HCT116 (cell line): ENCODE data around the gene CCDC17. TPM values are rescaled to one million over a fixed set of nuclear protein-coding genes. Genes with fewer than 3 reads are reported as not detected.

Experiments used
- ATAC-seq: fragments of 200-7000 bp; cut with Tn5 transposase; 2 replicates; pipeline ENCODE4 v1.9.1; 2020; ENCODE audit warnings: mild to moderate bottlenecking, moderate library complexity
- BruUV-seq: library from RNA; stranded (reverse); fragments of 400-500 nt; replicated peaks from 2 replicates; lab custom pipeline; 2021; lab: Mats Ljungman, UMichigan
- CTCF ChIA-PET: fragments of 300-600 bp; sonication (Branson Sonifier 250); formaldehyde crosslinking; loops from one replicate; lab custom pipeline; 2021; ENCODE audit warnings: antibody characterized with exemption; lab: Charles Lee
- POLR2A ChIA-PET: fragments of 300-600, 350-600 bp; sonication (Branson Sonifier 250); formaldehyde crosslinking; loops from one replicate; lab custom pipeline; 2021; ENCODE audit warnings: antibody characterized with exemption; lab: Charles Lee
- RAD21 ChIA-PET, 2 experiments: fragments of 300-600 bp; sonication (Branson Sonifier 250); formaldehyde crosslinking; loops; one replicate each; lab custom pipeline; 2023; ENCODE audit warnings: low total read pairs in 2 of 2; ENCODE audit not compliant: uncharacterized antibody in 2 of 2, unreplicated experiment in 2 of 2, low non-redundant PET in 1 of 2; lab: Charles Lee
- DNase-seq: peaks from one replicate; pipeline ENCODE4 v3.0.0-alpha.2; 2010; ENCODE audit warnings: low read depth, low spot score
- H2AFZ ChIP-seq: fragments of 200-600 bp; shearing (Covaris generic), sonication (generic); 2 replicates; pipeline ENCODE4 v1.6.1; 2017; ENCODE audit warnings: low read depth, mixed run types, mixed read lengths, antibody characterized with exemption, low read length; ENCODE audit not compliant: poor library complexity, severe bottlenecking
- H3K27ac ChIP-seq: 2 replicates; pipeline ENCODE4 v1.5.1; 2012; ENCODE audit warnings: low read depth, low read length
- H3K27me3 ChIP-seq: fragments of 200-600 bp; sonication (generic); 2 replicates; pipeline ENCODE4 v1.6.1; 2016; ENCODE audit warnings: mixed run types, low read length, mixed read lengths; ENCODE audit not compliant: insufficient read depth
- H3K36me3 ChIP-seq, 2 experiments: fragments of 200-500 bp in 1 of 2; fragments of 200-600 bp in 1 of 2; sonication (Bioruptor generic) in 1 of 2; sonication (generic) in 1 of 2; 2 replicates each; pipeline versions ENCODE4 v1.5.1 to v1.6.1; 2014 to 2016; ENCODE audit warnings: low read length in 2 of 2, inconsistent platforms in 1 of 2, mixed read lengths in 1 of 2, mixed run types in 1 of 2; ENCODE audit not compliant: insufficient read depth in 2 of 2, control insufficient read depth in 1 of 2
- H3K4me1 ChIP-seq, 2 experiments: fragments of 200-600 bp in 1 of 2; sonication (generic) in 1 of 2; 2 replicates each; pipeline versions ENCODE4 v1.5.1 to v1.6.1; 2012 to 2017; ENCODE audit warnings: low read length in 2 of 2, inconsistent platforms in 1 of 2, mild to moderate bottlenecking in 1 of 2, mixed read lengths in 1 of 2, mixed run types in 1 of 2, moderate library complexity in 1 of 2; ENCODE audit not compliant: insufficient read depth in 2 of 2, control insufficient read depth in 1 of 2
- H3K4me2 ChIP-seq: fragments of 200-600 bp; sonication (generic); 2 replicates; pipeline ENCODE4 v1.6.1; 2017; ENCODE audit warnings: mixed run types, low read length, mixed read lengths
- H3K4me3 ChIP-seq, 2 experiments: fragments of 200-600 bp in 1 of 2; sonication (generic) in 1 of 2; replicated peaks in 1 of 2; 2 replicates each; pipeline ENCODE4 v1.5.1; 2011 to 2016; ENCODE audit warnings: low read length in 2 of 2, control low read depth in 1 of 2, low read depth in 1 of 2, mild to moderate bottlenecking in 1 of 2, mixed read lengths in 1 of 2, mixed run types in 1 of 2
- H3K79me2 ChIP-seq: fragments of 200-600 bp; sonication (generic); 2 replicates; pipeline ENCODE4 v1.6.1; 2017; ENCODE audit warnings: mild to moderate bottlenecking, mixed run types, low read length, moderate library complexity, mixed read lengths; ENCODE audit not compliant: insufficient read depth
- H3K9ac ChIP-seq: fragments of 200-600 bp; sonication (generic); 2 replicates; pipeline ENCODE4 v1.6.1; 2016; ENCODE audit warnings: low read length, mixed read lengths
- H3K9me2 ChIP-seq: fragments of 200-600 bp; sonication (generic), shearing (Covaris generic); 2 replicates; pipeline ENCODE4 v1.6.1; 2017; ENCODE audit warnings: mixed run types, mild to moderate bottlenecking, moderate library complexity; ENCODE audit not compliant: insufficient read depth
- H3K9me3 ChIP-seq, 2 experiments: fragments of 200-500 bp in 1 of 2; fragments of 200-600 bp in 1 of 2; sonication (Bioruptor generic) in 1 of 2; sonication (generic) in 1 of 2; 2 replicates each; pipeline ENCODE4 v1.6.1; 2014 to 2017; ENCODE audit warnings: low read length in 2 of 2, mixed read lengths in 2 of 2, inconsistent platforms in 1 of 2, low read depth in 1 of 2, mild to moderate bottlenecking in 1 of 2, mixed run types in 1 of 2, moderate library complexity in 1 of 2; ENCODE audit not compliant: control insufficient read depth in 1 of 2, insufficient read depth in 1 of 2
- H4K20me1 ChIP-seq: fragments of 200-600 bp; sonication (generic), shearing (Covaris generic); 2 replicates; pipeline ENCODE4 v1.6.1; 2017; ENCODE audit warnings: mixed run types, mild to moderate bottlenecking, moderate library complexity; ENCODE audit not compliant: insufficient read depth
- CEBPB ChIP-seq: IDR thresholded peaks from 2 replicates; pipeline ENCODE4 v1.6.1; 2012; ENCODE audit warnings: low read depth
- CTCF ChIP-seq, 3 experiments: fragments of 200-600 bp in 1 of 3; sonication (generic) in 1 of 3; IDR thresholded peaks in 2 of 3; conservative IDR thresholded peaks in 1 of 3; 2 replicates each; pipeline ENCODE4 v1.5.1; 2012 to 2017; ENCODE audit warnings: low read depth in 2 of 3, low read length in 2 of 3, antibody characterized with exemption in 1 of 3, borderline replicate concordance in 1 of 3, control low read depth in 1 of 3, mild to moderate bottlenecking in 1 of 3, mixed read lengths in 1 of 3, mixed run types in 1 of 3, moderate library complexity in 1 of 3; ENCODE audit not compliant: insufficient read depth in 1 of 3
- ELF1 ChIP-seq: IDR thresholded peaks from 2 replicates; pipeline ENCODE4 v1.6.1; 2012; ENCODE audit warnings: low read depth, borderline replicate concordance
- EZH2phosphoT487 ChIP-seq: fragments of 200-600 bp; IDR thresholded peaks from 2 replicates; pipeline ENCODE4 v1.6.1; 2018; ENCODE audit warnings: antibody characterized with exemption, borderline replicate concordance
- JUND ChIP-seq: IDR thresholded peaks from 2 replicates; pipeline ENCODE4 v1.6.1; 2012
- POLR2A ChIP-seq: IDR thresholded peaks from 2 replicates; pipeline ENCODE4 v1.7.0; 2011; ENCODE audit warnings: borderline replicate concordance; ENCODE audit not compliant: insufficient read depth, insufficient read length; ENCODE audit errors: extremely low read depth
- REST ChIP-seq: IDR thresholded peaks from 2 replicates; pipeline ENCODE4 v1.6.1; 2012; ENCODE audit warnings: low read depth
- SP1 ChIP-seq: IDR thresholded peaks from 2 replicates; pipeline ENCODE4 v1.6.1; 2012; ENCODE audit warnings: low read depth
- SRF ChIP-seq: IDR thresholded peaks from 2 replicates; pipeline ENCODE4 v1.6.1; 2012; ENCODE audit warnings: low read depth
- ZFX ChIP-seq: fragments of 450-650 bp; IDR thresholded peaks from 2 replicates; pipeline ENCODE4 v1.6.1; 2017
- intact Hi-C: fragments of 100-400 bp; cut with micrococcal nuclease; formaldehyde crosslinking; loops from 2 replicates; pipeline ENCODE4 v1.10.0; 2022
- total RNA-seq: library from RNA; stranded (reverse); gene quantifications from one replicate; pipeline ENCODE4 v1.2.1, GENCODE V29; 2021; ENCODE audit not compliant: unreplicated experiment
- TF ChIP-seq, protein P1 (sequence below): IDR thresholded peaks from 2 replicates; pipeline ENCODE4 v1.6.1; 2012

Gene CCDC17
- total RNA-seq, 1 experiment from 2014 or later = 2.4 TPM

DNA sequence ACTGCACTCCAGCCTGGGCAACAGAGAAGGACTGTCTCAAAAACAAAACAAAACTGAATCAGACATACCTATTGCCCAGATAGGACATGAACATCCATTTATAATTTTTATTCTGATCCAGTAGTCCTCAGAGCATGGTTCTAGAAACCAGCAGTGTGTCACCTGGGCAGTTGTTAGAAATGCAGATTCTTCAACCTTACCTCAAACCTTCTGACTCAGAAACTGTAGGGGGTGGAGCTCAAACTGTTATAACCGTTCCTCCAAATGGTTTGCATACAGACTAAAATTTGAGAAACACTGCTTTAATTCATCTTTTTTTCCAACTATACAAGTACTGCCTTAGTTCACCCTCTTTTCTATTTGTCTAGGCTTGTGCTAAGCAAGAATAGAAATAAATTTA lies 34.0 kb downstream of the CCDC17 start (continued):
- TF ChIP-seq CTCF (IDR thresholded peaks at IDR 0.05 in 2 of 3, conservative IDR thresholded peaks at IDR 0.05 in 1 of 3; ENCODE audit: borderline replicate concordance in 1 of 3, insufficient read depth in 1 of 3, low read depth in 2 of 3, low read length in 2 of 3) (no peak), REST (no peak), EZH2phosphoT487 (no peak), ZFX (no peak)

- H3K4me1 ChIP-seq = peaks cover 12 to 19% of the 10 kb centered on the region in 2 experiments
- ChIA-PET RAD21 (no interaction called here), CTCF (no interaction called here), POLR2A (no interaction called here)
- no peak for DNase-seq
- peaks cover 10 to 22% of the 10 kb centered on the region in 2 experiments for H3K36me3 ChIP-seq
- no peak overlapping the region for H2AFZ ChIP-seq
- no peaks in the 10 kb centered on the region for H3K9me2 ChIP-seq
- ATAC-seq = no peak
- intact Hi-C loops = loop anchor here (10.0 kb wide), 1 partner anchor 298 kb away; no protein-coding TSS in a partner anchor
- peaks cover 78% of the 10 kb centered on the region for H3K79me2 ChIP-seq
- TF ChIP-seq, protein P1, sequence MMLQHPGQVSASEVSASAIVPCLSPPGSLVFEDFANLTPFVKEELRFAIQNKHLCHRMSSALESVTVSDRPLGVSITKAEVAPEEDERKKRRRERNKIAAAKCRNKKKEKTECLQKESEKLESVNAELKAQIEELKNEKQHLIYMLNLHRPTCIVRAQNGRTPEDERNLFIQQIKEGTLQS = no peak
- TF ChIP-seq SRF (no peak), ELF1 (no peak), POLR2A (no peak), SP1 (no peak), ZFX (no peak), JUND (no peak), CEBPB (no peak)
- no TSS peak for BruUV-seq
- H3K4me2 ChIP-seq = no peak overlapping the region; the same call in 1 of the 2 replicates
- no peak overlapping the region for H3K9ac ChIP-seq
- H3K27ac ChIP-seq = no peak overlapping the region
- no peaks in the 10 kb centered on the region for H3K9me3 ChIP-seq
- no peak overlapping the region for H3K4me3 ChIP-seq
- H3K27me3 ChIP-seq = no peaks in the 10 kb centered on the region
- peaks cover 29% of the 10 kb centered on the region; the same call in 1 of the 2 replicates for H4K20me1 ChIP-seq
These were observed 37.1 kb downstream of the CCDC17 start for GRCh38 chr1:45586769-45587168.
